HG02870 (cell line): ENCODE results near the gene FFAR3.
"Not testable (repeated sequence)": the region's sequence is repeated elsewhere in the genome, so short reads cannot be mapped to it uniquely, and the experiment has no call there.

Experiments used
- ATAC-seq: cut with Tn5 transposase; IDR thresholded peaks from one replicate; pipeline ENCODE4 v1.9.1; 2021; ENCODE audit warnings: mild to moderate bottlenecking, moderate library complexity; ENCODE audit not compliant: unreplicated experiment

Gene FFAR3

GRCh38 chr19:35349614-35350521, 8.4 kb upstream of the FFAR3 start:
- ATAC-seq: no peak

DNA sequence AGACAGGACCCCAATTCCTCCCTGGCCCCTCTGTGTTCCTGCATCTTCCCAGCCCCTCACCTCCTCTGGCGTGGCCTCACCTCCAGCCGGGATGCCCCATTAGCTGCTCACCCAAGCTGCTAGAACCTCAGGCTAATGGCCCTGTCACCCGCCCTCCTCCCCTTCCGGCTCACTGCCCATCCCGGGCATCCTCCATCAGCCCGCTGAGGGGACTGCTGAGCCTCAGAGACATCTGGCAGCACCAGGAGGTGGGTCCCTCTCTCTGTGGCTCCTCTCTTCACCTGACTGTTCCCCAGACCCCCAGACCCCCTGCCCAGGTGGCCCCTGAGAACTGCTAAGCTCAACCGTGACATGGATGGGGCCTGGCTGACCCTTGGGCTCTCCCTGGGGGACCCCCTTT, 7.7 kb upstream of the FFAR3 start:
- ATAC-seq: no peak

- ATAC-seq: no peak
These were observed 6.7 kb upstream of the FFAR3 start for GRCh38 chr19:35351411-35352176.

- ATAC-seq: no peak
These were observed 6.1 kb upstream of the FFAR3 start for GRCh38 chr19:35352177-35352447.

- no peak for ATAC-seq
These were observed 5.6 kb upstream of the FFAR3 start for GRCh38 chr19:35352448-35353304.

- no peak for ATAC-seq
These were observed 4.6 kb upstream of the FFAR3 start for GRCh38 chr19:35353635-35354034.

- no peak for ATAC-seq
These were observed 3.4 kb upstream of the FFAR3 start for GRCh38 chr19:35354898-35355297.

- ATAC-seq: no peak
These were observed 2.3 kb upstream of the FFAR3 start for GRCh38 chr19:35355791-35356460.

GRCh38 chr19:35358834-35359233, 574 bp downstream of the FFAR3 start:
- not testable (repeated sequence) for ATAC-seq

GRCh38 chr19:35359395-35359794, 1.1 kb downstream of the FFAR3 start:
- ATAC-seq: not testable (repeated sequence)

DNA sequence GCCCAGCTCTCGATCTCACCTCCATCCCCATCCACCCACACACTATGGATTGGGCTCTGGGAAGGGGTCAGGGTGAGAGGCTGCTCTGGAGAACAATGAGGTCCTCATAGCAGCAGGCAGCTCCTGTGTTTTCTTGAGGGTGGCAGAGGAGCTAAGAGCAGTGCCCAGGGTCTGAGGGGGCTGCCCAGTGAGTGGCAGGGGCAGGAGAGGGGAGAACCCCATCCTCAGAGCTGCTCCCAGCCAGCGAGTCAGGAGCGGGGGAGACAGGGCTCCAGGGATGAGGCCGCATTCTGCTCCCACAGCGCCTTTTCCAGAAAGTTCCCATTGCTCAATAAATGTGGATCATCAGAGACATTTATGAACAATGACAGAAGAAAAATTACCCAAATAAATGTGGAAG, 1.8 kb downstream of the FFAR3 start:
- ATAC-seq: not testable (repeated sequence)

DNA sequence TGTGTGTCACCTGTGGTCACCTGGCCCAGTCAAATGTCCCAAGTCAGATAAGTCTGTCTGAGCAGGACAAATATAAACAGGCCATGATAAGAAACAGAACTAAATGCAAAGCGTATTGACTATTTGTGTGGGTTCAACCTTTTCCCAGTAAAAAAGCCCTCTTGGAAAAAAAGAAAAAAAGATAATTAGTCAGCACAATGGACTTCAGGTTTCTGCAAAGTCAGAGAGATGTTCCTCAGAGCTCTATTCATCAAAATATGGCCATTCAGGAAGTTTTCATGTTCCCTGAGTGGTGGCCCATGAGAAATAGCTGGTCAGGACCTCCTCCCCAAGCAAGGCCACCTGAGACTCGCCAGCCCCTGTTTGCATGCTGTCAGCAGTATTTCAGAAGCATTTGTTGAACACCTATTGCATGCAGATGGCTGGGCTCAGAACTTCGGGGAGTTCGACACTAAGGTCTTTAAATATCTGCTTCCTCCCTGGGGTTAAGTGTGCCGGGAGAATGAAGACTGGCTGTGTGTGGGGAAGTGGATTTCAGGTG, 2.7 kb downstream of the FFAR3 start:
- no peak for ATAC-seq

DNA sequence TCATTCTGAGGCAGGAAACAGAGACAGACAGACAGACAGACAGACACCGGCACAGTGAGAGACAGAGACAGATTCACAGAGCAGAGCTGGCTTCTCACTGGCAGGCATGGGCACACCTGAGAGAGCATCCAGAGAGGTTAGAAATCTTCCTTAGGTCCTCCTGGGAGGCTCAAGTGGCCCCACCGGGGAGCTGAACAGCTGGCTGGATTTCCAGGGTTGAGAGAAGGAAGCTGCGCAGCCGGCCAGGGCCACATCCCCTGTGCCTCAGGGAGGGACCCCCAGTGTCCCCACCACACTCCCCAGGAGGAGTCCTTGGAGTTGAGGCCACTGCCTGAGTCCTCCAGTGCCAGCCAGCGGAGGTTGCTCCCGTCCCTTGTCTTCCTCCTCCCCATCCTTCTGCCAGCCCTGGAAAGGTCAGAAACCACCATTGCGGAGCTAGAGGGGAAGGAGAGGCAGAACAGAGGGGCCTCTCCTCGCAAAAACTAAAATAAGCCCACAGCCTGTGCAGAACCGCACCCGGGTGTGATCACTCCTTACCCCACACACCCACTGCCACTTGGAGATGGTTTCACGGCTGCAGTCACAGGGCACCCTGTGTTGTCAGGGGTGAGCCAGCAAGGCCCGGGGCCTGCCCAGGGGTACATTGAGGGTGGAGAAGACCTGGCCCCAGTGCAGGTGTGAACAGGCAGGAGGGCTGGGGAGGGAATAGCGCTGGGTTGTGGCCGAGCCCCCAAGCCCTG, 4.2 kb downstream of the FFAR3 start:
- ATAC-seq: no peak

DNA sequence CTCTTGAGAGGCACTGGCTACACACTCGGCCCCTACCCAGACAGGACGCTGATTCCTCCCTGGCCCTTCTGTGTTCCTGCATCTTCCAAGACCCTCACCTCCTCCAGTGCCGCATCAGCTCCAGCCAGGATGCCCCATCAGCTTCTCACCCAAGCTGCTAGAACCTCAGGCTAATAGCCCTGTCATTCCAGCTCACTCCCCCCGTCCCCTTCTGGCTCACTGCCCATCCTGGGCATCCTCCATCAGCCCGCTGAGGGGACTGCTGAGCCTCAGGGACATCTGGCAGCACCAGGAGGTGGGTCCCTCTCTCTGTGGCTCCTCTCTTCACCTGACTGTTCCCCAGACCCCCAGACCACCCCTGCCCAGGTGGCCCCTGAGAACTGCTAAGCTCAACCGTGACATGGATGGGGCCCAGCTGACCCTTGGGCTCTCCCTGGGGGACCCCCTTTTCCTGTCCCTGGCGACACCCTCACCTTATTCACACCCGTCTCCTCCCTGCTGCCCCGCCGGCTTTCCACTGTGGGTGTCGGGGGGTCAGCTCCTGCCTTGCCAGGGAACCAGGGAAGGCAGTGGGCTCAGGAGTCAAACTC, 4.8 kb downstream of the FFAR3 start:
- no peak for ATAC-seq

DNA sequence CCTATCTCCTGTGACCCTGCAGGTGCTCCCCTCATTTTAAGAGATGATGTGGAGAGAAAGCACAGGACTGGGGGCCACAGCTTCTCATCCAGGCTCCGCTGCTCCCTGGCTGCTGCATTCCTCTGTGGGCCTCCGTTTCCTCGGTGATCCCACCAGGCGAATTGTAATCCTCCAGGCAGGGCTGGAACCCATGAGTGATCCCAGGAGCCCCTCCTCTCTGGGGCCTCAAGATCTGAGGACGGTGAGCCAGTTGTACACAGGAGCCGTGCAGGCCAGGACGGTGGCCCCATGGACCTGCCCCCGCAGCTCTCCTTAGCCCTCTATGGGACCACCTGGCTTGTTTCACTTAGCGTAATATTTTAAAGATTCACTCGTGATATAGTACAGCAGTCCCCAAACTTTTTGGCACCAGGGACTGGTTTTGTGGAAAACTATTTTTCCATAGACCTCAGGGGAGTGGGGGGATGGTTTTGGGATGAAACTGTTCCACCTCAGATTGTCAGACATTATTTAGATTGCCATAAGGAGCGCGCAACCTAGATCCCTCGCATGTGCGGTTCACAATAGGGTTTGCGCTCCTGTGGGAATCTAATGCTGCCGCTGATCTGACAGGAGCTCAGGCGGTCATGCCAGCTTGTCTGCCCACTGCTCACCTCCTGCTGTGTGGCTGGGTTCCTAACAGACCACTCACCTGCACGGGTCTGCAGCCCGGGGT, 5.6 kb downstream of the FFAR3 start:
- ATAC-seq: no peak

DNA sequence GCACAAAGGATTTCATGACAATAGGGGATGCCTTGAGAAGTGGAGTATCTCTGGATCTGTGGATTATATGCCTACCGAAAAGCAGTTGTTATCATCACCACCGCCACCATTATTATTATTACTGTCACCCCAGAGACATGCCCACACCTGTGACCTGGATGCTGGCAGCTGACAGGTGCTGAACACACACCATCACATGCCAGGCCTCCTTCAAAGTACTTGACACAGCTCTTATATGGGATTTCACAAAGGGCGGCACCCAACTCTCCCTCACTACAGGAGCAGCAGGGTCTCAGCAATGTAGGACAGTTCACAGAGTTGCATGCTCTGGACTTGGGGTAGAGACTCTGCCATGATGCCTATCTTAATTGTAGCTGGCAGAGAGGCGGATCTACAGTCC, 7.0 kb downstream of the FFAR3 start:
- no peak for ATAC-seq

DNA sequence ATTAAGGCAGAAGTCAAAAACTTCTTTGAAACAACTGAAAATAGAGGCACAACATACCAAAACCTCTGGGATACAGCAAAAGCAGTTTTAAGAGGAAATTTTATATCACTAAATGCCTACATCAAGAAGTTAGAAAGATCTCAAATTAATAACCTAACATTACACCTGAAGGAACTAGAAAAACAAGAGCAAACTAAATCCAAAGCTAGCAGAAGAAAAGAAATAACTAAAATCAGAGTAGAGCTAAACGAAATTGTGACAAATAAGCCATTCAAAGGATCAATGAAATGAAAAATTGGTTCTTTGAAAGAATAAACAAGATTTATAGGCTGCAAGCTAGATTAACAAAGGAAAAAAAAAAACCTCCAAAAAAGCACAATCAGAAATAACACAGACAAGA, 10.1 kb downstream of the FFAR3 start:
- ATAC-seq: no peak

DNA sequence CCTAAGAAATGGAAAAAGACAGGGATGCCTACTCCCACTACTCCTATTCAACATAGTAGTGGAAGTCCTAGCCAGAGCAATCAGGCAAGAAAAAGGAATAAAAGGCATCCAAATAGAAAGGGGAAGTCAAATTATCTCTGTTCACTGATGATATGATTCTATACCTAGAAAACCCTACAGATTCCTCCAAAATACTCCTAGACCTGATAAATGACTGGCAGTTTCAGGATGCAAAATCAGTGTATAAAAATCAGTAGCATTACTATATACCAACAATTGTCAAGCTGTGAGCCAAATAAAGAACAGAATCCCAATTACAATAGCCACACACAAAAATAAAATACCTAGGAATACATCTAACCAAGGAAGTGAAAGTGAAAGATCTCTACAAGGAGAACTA, 11.3 kb downstream of the FFAR3 start:
- no peak for ATAC-seq

DNA sequence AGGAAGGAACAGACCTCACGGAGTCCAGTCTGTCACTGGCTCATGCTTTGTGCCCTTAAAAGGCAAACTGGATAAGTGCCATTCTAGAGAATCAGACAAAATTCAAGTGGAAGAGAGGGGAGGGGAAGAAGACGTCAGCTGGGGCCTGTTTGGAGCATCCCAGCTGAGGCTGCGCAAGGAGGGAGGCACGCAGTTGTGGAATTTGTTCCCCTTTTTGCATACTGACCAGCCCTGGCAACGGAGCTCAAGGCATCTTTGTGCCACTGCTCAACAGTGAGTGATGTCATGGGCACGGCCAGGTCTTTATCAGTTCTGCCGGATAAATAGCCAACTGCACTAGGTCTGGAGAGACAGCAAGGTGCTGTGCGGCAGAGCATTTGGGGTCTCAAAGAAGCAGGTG, 12.5 kb downstream of the FFAR3 start, which contains the start of gene GPR42:
TSS of gene GPR42 (plus strand) at position 347 of the 400 bp plus-strand sequence. CDS start 292 bp downstream, outside the sequence.
- ATAC-seq: no peak
